Endometrium (tissue), 2 donors: ENCODE results near the gene RBMS3.
A peak's percentile ranks its signal among the peaks of the same experiment; 100 is the strongest.

Source experiments
- FAIRE-seq: peaks from 2 replicates; lab custom pipeline; 2012; peaks lifted over from hg19 to GRCh38; lab: Jason Lieb, UNC
- donor health status: control.
- donor health status: control.

RBMS3 gene

GRCh38 chr3:29277249-29277648 is 3.6 kb upstream of the RBMS3 start:
- FAIRE-seq, result no peak

GRCh38 chr3:29279286-29279685 is 1.6 kb upstream of the RBMS3 start:
- no peak for FAIRE-seq

- FAIRE-seq, result no peak
Measured at GRCh38 chr3:29279806-29280205, 1.1 kb upstream of the RBMS3 start.

- no peak for FAIRE-seq
Measured at GRCh38 chr3:29281094-29281343, 148 bp downstream of the RBMS3 start.

- FAIRE-seq, result no peak
Measured at GRCh38 chr3:29281344-29282241, 722 bp downstream of the RBMS3 start.

GRCh38 chr3:29282427-29283230 is 1.8 kb downstream of the RBMS3 start:
- FAIRE-seq, result peak; percentile 33

- no peak for FAIRE-seq
Measured at GRCh38 chr3:29283231-29284119, 2.6 kb downstream of the RBMS3 start.

GRCh38 chr3:29284497-29284896 is 3.6 kb downstream of the RBMS3 start:
- FAIRE-seq, result peak; percentile 29

- FAIRE-seq, result no peak
Measured at GRCh38 chr3:29285471-29286071, 4.7 kb downstream of the RBMS3 start.

- peak; percentile 57 for FAIRE-seq
Measured at GRCh38 chr3:29286478-29287240, 5.8 kb downstream of the RBMS3 start.

GRCh38 chr3:29290596-29290995 is 9.7 kb downstream of the RBMS3 start:
- FAIRE-seq, result no peak

GRCh38 chr3:29291260-29291981 is 10.6 kb downstream of the RBMS3 start:
- no peak for FAIRE-seq

GRCh38 chr3:29291982-29292363 is 11.1 kb downstream of the RBMS3 start:
- no peak for FAIRE-seq

- no peak for FAIRE-seq
Measured at GRCh38 chr3:29293421-29293820, 12.6 kb downstream of the RBMS3 start.

GRCh38 chr3:29297998-29298397 is 17.1 kb downstream of the RBMS3 start:
- no peak for FAIRE-seq

GRCh38 chr3:29301332-29302019 is 20.6 kb downstream of the RBMS3 start:
- no peak for FAIRE-seq

GRCh38 chr3:29302619-29303018 is 21.7 kb downstream of the RBMS3 start:
- no peak for FAIRE-seq

GRCh38 chr3:29307295-29307694 is 26.4 kb downstream of the RBMS3 start:
- no peak for FAIRE-seq

GRCh38 chr3:29310865-29311264 is 30.0 kb downstream of the RBMS3 start:
- peak; percentile 70 for FAIRE-seq

GRCh38 chr3:29311795-29312194 is 30.9 kb downstream of the RBMS3 start:
- no peak for FAIRE-seq
